ENCODE results near the gene DDX54.
A peak's percentile ranks its signal among the peaks of the same experiment; 100 is the strongest.
"Not testable (repeated sequence)": the region's sequence is repeated elsewhere in the genome, so short reads cannot be mapped to it uniquely, and the experiment has no call there.

DDX54 gene

GRCh38 chr12:113158439-113159203 lies 26.7 kb downstream of the DDX54 start:
- DNase-seq = no peak

GRCh38 chr12:113157218-113157859 lies 27.9 kb downstream of the DDX54 start:
- DNase-seq = no peak

- DNase-seq = no peak
Observed at GRCh38 chr12:113155646-113156045, 29.6 kb downstream of the DDX54 start.

GRCh38 chr12:113155060-113155459 lies 30.2 kb downstream of the DDX54 start:
- no peak for DNase-seq

- DNase-seq = no peak
Observed at GRCh38 chr12:113154351-113154973, 30.8 kb downstream of the DDX54 start.

DNA sequence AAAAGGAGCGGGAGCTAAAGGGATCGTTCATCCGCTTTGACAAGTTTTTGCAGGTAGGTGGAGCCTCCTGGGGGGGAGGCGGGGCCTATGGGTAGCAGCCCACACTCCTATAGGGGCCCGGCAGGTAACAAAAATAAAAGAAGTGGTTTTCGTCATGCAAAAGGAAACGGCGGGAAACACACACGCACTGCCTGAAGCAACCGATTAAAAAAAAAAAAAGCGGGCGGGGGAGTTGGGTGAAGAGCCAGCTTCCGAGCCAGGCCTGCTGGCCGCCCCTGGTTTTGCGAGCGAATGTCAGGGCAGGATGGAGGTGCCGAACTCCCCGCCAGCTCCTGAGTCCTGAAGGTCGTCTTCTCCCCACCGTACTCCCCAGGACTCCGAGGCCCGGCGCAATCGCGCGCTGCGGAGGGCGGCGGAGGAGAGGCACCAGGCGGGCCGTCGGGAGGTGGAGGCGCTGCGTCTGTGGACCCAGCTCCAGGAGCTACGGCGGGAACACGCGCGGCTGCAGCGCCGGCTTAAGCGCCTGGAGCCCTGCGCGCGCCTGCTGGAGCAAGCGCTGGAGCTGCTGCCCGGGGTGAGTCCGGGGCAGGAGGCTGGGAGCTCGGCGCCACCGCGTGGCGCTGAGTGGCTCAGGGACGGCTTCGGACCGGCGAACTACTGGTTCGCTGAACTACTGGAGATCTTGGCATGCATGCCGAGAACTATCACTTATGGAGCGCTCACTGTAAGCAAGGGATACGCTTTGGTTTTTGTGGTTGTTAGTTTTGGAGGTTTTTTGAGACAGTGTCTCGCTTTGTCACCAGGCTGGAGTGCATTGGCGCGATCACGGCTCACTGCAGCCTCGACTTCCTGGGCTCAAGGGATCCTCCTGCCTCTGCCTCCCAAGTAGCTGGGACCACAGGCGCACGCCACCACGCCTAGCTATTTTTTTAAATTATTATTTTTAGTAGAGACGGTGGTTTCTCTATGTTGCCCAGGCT lies 32.2 kb downstream of the DDX54 start:
- peak; percentile 75 for DNase-seq

DNA sequence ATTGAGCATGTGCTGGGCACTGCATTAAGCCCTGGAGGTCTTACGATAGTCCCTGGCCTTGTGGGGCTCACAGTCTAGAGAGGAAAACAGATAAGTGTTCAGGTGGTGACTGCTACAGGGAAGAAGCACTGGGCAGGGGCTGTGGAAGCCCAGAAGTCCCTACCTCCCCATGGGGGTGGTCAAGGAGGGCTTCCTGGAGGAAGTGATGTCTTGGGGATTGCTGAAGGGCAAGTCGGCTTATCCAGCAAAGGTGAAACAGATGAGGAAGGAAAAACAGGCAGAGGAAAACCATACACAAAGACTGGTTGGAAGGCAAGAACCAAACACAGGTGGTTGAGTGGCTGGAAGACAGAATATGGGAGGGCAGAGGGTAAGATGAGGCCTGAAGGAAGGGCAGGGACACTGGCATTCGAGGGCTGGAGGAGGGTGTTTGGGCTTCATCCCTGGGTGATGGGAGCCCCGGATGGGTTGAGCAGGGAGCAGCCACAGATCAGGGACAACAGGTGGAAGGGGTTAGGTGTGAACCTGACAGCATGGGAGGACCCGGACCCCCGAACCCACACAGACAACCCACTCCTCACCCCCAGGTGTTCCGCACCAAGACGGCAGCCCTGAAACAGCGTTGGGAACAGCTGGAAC lies 33.0 kb downstream of the DDX54 start:
- DNase-seq = no peak

DNA sequence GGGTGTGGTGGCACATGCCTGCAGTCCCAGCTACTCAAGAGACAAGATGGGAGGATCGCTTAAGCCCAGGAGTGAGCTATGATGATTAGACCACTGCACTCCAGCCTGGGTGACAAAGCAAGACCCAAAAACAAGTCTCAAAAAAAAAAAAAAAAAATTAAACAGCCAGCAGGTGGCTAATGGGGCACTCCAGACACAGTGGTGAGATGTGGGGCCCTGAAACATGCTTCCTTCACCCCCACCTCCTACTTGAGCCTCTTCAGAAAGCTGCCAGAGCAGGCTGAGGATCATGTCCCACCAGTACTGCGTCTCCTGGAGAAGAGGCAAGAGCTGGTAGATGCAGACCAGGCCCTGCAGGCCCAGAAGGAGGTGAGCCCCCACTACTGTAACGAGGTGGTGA lies 33.6 kb downstream of the DDX54 start:
- no peak for DNase-seq

DNA sequence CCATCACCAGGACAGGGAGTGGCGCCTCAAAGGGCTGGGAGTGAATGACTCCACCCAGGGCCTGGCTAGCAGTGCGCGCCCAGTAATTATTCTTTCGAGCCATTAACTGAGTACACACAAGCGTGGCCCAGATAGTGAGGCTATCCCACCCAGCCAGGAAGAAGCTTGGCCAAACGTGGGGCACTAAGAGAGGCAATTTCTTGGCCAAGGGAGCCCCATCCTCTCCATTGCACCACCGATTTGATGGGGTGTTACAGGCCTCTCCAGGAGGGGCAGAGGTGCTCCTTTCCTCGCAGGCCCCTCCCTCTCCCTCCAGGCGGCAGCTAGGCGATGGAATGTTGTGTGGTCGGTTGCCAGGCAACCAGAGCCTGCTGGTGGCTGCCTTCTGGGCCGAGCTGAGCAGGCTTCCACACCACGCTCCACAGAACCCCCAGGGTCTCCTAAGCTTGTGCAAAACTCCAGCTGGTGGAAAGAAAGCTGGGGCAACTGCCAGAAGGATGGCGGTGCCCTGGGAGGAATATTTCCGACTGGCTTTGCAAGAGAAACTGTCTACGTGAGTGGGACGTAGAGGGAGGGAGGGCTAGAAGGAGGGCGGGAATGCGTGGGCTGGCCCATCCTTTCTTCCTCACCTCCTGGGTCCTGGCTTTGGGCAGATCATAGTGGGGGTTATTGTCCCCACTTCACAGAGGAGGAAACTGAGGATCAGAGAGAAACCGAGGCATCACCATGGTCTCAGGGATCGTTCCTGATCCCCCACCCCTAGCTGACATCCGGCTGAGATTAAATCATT lies 35.7 kb downstream of the DDX54 start, which contains the start of gene CFAP73:
TSS of gene CFAP73 (plus strand) at position 364 of the 790 bp plus-strand sequence. CDS start at position 498, 134 bp downstream.
- DNase-seq = peak; percentile 94

DNA sequence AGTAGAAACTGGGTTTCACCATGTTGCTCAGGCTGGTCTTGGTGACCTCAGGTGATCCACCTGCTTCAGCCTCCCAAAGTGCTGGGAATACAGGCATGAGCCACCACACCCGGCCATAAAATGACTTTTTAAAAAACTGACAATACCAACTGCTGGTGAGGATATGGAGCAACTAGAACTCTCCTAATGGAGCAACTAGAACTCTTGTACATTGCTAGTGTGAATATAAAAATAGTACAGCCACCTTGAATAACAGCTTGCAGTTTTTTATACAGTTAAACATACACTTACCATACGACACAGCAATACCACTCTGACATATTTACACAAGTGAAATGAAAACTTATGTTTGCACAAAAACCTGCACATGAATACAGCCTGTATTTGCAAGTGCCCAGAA lies 38.3 kb downstream of the DDX54 start:
- no peak for DNase-seq

DNA sequence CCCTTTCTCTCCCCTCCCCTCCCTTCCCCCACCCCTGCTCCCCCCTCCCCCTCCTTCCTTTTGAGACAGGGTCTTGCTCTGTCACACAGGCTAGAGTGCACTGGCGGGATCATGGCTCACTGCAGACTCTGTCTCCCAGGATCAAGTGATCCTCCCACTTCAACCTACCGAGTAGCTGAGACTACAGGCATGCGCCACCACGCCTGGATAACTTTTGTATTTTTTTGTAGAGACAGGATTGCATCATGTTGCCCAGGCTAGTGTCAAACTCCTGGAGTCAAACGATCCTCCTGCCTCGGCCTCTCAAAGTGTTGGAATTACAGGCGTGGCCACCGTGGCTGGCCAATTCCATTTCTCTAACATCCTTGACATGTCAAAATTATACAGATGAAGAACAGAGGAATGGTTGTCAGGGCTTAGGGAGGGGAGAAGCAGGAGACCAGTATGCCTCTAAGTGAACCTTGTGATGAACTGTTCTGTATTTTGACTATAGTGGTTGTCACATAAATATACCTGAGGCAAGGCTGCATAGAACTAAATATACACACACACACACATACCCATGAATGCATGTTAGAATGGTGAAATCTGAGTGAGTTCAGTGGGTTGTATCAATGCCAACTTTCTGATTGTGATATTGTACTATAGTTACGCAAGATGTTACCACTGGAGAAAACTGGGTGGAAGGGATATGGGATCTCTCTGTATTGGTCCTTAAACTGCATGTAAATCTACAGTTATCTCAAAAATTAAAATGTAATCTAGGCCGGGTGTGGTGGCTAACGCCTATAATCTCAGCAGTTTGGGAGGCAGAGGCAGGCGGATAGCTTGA lies 39.3 kb downstream of the DDX54 start:
- peak; percentile 23 for DNase-seq

GRCh38 chr12:113144806-113145205 lies 40.5 kb downstream of the DDX54 start:
- DNase-seq = no peak

DNA sequence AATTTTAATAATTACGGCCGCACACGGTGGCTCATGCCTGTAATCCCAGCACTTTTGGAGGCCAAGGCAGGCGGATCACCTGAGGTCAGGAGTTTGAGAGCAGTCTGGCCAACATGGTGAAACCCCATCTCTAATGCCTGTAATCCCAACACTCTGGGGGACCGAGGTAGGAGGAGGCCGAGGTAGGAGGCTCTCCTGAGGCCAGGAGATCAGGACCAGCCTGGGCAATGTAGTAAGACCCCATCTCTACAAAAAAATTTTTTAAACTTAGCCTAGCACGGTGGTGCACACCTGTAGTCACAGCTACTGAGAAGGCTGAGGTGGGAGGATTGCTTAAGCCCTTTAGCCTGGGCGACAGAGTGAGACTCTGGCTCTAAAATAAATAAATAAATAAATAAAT lies 41.3 kb downstream of the DDX54 start:
- DNase-seq = no peak

DNA sequence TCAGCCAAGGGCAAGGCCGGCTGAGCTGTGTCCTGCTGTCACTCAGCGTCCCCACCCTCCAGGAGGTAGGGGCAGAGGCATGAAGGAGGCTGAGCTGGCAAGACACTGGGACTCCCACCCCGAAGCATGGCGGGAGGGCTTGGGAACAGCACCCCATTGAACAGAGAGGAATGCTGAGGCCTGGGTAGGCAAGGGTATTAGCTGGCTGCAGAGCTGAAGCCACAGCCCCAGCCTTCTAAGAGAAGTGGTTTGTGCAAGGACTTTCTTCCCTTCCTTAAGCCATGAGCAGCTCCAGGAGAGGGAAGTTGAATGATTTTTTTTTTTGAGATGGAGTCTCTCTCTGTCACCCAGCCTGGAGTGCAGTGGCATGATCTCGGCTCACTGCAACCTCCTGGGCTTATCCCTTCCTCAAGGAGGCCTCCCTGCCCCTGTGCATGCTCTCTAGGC lies 42.4 kb downstream of the DDX54 start:
- no peak for DNase-seq

GRCh38 chr12:113142173-113142885 lies 42.9 kb downstream of the DDX54 start:
- no peak for DNase-seq

DNA sequence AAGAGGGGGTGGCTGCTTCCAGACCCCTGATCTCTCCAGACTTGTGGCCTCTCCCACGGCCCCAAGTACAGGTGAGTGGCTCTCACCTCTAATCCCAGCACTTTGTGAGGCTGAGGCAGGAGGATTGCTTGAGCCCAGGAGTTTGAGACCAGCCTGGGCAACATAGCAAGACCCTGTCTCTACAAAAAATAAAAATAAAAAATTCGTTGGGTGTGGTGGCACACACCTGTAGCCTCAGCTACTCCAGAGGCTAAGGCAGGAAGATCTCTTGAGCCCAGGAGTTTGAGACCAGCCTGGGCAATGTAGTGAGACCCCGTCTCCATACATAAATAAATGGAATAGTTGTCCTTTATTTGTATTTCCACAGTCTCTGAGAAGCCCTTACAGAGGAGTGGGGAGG lies 43.6 kb downstream of the DDX54 start:
- DNase-seq = not testable (repeated sequence)

- no peak for DNase-seq
Observed at GRCh38 chr12:113140706-113141105, 44.6 kb downstream of the DDX54 start.

DNA sequence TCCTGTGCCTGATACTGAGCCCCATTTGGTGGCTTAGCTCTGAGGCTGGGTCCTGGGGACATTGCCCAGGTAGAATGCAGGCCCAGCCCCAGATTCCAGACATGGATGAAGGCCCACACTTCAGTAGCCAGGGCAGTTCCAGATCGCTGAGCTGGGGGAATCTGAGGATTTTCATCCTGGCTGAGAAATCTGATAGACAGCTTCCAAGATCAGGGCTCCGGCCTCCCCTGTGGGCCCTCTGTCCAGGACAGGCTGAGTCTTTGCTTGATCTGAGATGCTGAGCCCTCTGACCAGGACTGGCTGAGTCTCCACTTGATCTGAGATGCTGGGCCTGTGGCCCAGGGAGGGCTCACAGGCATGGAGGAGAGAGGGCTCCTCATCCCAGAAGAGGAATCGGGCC lies 46.5 kb downstream of the DDX54 start:
- DNase-seq = no peak
